ENCODE measurements around the gene SFMBT1. TPM values are rescaled to one million over a fixed set of nuclear protein-coding genes. Genes with fewer than 3 reads are reported as not detected.

The SFMBT1 gene
- total and polyA plus RNA-seq, 2 experiments from 2014 or later = 5.3 to 24.0 TPM

DNA sequence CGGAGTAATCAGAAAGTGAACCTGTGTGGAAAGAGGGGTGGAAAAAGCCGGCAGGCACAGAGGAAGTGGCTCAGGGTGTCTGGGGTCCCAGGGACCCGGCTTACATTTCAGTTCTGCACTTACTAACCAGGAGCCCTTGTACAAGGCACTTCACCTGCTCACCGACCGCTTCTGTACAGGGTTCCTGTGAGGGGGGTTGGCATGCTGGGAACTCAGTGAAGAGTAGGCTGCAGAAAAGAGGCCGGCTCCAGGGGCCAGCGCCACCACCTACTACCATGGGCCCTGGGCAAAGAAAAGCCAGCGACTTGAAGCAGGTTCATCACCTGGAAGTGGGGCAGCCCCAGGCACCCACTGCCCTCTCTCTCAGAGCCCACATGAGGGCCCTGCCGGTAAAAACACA lies 154.7 kb downstream of the SFMBT1 start:
- H3K4me3 ChIP-seq = no peak overlapping the region

More for the DNA sequence above, 154.7 kb downstream of the SFMBT1 start:
- H3K36me3 ChIP-seq (ENCODE audit: insufficient read depth) = no peaks in the 10 kb centered on the region; the same call in 1 of the 2 replicates
- TF ChIP-seq, protein P1, sequence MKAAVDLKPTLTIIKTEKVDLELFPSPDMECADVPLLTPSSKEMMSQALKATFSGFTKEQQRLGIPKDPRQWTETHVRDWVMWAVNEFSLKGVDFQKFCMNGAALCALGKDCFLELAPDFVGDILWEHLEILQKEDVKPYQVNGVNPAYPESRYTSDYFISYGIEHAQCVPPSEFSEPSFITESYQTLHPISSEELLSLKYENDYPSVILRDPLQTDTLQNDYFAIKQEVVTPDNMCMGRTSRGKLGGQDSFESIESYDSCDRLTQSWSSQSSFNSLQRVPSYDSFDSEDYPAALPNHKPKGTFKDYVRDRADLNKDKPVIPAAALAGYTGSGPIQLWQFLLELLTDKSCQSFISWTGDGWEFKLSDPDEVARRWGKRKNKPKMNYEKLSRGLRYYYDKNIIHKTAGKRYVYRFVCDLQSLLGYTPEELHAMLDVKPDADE (IDR thresholded peaks at IDR 0.05) = no peak
- TF ChIP-seq CREB1 (CRISPR knock-in tag; IDR thresholded peaks at IDR 0.05; ENCODE audit: low read depth) (no peak), NANOG (IDR thresholded peaks at IDR 0.05; ENCODE audit: borderline replicate concordance) (no peak)
- TF ChIP-seq, protein P2, sequence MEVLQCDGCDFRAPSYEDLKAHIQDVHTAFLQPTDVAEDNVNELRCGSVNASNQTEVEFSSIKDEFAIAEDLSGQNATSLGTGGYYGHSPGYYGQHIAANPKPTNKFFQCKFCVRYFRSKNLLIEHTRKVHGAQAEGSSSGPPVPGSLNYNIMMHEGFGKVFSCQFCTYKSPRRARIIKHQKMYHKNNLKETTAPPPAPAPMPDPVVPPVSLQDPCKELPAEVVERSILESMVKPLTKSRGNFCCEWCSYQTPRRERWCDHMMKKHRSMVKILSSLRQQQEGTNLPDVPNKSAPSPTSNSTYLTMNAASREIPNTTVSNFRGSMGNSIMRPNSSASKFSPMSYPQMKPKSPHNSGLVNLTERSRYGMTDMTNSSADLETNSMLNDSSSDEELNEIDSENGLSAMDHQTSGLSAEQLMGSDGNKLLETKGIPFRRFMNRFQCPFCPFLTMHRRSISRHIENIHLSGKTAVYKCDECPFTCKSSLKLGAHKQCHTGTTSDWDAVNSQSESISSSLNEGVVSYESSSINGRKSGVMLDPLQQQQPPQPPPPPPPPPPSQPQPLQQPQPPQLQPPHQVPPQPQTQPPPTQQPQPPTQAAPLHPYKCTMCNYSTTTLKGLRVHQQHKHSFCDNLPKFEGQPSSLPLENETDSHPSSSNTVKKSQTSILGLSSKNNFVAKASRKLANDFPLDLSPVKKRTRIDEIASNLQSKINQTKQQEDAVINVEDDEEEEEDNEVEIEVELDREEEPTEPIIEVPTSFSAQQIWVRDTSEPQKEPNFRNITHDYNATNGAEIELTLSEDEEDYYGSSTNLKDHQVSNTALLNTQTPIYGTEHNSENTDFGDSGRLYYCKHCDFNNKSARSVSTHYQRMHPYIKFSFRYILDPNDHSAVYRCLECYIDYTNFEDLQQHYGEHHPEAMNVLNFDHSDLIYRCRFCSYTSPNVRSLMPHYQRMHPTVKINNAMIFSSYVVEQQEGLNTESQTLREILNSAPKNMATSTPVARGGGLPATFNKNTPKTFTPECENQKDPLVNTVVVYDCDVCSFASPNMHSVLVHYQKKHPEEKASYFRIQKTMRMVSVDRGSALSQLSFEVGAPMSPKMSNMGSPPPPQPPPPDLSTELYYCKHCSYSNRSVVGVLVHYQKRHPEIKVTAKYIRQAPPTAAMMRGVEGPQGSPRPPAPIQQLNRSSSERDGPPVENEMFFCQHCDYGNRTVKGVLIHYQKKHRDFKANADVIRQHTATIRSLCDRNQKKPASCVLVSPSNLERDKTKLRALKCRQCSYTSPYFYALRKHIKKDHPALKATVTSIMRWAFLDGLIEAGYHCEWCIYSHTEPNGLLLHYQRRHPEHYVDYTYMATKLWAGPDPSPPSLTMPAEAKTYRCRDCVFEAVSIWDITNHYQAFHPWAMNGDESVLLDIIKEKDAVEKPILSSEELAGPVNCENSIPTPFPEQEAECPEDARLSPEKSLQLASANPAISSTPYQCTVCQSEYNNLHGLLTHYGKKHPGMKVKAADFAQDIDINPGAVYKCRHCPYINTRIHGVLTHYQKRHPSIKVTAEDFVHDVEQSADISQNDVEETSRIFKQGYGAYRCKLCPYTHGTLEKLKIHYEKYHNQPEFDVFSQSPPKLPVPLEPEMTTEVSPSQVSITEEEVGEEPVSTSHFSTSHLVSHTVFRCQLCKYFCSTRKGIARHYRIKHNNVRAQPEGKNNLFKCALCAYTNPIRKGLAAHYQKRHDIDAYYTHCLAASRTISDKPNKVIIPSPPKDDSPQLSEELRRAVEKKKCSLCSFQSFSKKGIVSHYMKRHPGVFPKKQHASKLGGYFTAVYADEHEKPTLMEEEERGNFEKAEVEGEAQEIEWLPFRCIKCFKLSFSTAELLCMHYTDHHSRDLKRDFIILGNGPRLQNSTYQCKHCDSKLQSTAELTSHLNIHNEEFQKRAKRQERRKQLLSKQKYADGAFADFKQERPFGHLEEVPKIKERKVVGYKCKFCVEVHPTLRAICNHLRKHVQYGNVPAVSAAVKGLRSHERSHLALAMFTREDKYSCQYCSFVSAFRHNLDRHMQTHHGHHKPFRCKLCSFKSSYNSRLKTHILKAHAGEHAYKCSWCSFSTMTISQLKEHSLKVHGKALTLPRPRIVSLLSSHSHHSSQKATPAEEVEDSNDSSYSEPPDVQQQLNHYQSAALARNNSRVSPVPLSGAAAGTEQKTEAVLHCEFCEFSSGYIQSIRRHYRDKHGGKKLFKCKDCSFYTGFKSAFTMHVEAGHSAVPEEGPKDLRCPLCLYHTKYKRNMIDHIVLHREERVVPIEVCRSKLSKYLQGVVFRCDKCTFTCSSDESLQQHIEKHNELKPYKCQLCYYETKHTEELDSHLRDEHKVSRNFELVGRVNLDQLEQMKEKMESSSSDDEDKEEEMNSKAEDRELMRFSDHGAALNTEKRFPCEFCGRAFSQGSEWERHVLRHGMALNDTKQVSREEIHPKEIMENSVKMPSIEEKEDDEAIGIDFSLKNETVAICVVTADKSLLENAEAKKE (CRISPR knock-in tag; IDR thresholded peaks at IDR 0.05) = no peak
- H3K9me3 Mint-ChIP-seq = no peaks in the 10 kb centered on the region
- peaks cover 27% of the 10 kb centered on the region for H4K20me1 ChIP-seq (replicated peaks; ENCODE audit: insufficient read depth)
- no peaks in the 10 kb centered on the region for H3K27me3 Mint-ChIP-seq (ENCODE audit: insufficient read depth, low read depth, poor library complexity)
- no peaks in the 10 kb centered on the region for H3K9me2 ChIP-seq (ENCODE audit: insufficient read depth)
- no peak overlapping the region for H3K4me3 Mint-ChIP-seq
- H3K27ac ChIP-seq (ENCODE audit: low read depth) = no peak overlapping the region
- H3K36me3 Mint-ChIP-seq (ENCODE audit: low read depth) = peaks cover 5% of the 10 kb centered on the region; the same call in 1 of the 3 replicates
- peaks cover 11% of the 10 kb centered on the region for H3K4me1 Mint-ChIP-seq
- no peak overlapping the region for H3K27ac Mint-ChIP-seq
- no peak overlapping the region for H3K4me2 ChIP-seq
- peaks cover 2% of the 10 kb centered on the region; the same call in 1 of the 2 replicates for H3F3A ChIP-seq (replicated peaks; ENCODE audit: low read depth)
- peaks cover 62% of the 10 kb centered on the region for H3K79me2 ChIP-seq (replicated peaks; ENCODE audit: insufficient read depth)
- no peak overlapping the region for H2AFZ ChIP-seq
- H3K27me3 ChIP-seq (ENCODE audit: insufficient read depth) = no peaks in the 10 kb centered on the region
- ATAC-seq = peak; percentile 34; the same call in 2 of the 3 replicates
- DNase-seq (ENCODE audit: low spot score) = no peak
- peaks cover 6% of the 10 kb centered on the region for H3K4me1 ChIP-seq (ENCODE audit: insufficient read depth)

All from GM23338 (cell line).